ENCODE data around the gene ACSS3.

The ACSS3 gene

GRCh38 chr12:81162391-81163136 lies 84.7 kb downstream of the ACSS3 start:
- no peak overlapping the region for H3K23ac ChIP-seq (ENCODE audit: low read length)
- H2BK120ac ChIP-seq (ENCODE audit: low read depth, low read length), result no peak overlapping the region
- DNase-seq, result no peak
- WGBS (ENCODE audit: extremely low coverage, insufficient coverage, low lambda C conversion rate), result no CpG with 5 or more reads among the region's 4 CpGs
- H3K79me2 ChIP-seq (ENCODE audit: control insufficient read depth, insufficient read depth, low read length), result no peaks in the 10 kb centered on the region
- no peak overlapping the region for H4K5ac ChIP-seq (ENCODE audit: low read length)
- no peak overlapping the region for H2AK5ac ChIP-seq (ENCODE audit: low read length)
- H3K56ac ChIP-seq (ENCODE audit: low read length), result no peak overlapping the region
- H2BK5ac ChIP-seq (ENCODE audit: low read length), result no peak overlapping the region
- no peak overlapping the region for H2BK15ac ChIP-seq (replicated peaks; ENCODE audit: low read depth)
- H3K4me2 ChIP-seq (ENCODE audit: low read length), result no peak overlapping the region
- no peaks in the 10 kb centered on the region for H3K27me3 ChIP-seq (ENCODE audit: insufficient read depth, low read length, poor library complexity)
- no peaks in the 10 kb centered on the region for H3K79me1 ChIP-seq (ENCODE audit: low read length)
- no peak overlapping the region for H3K4me3 ChIP-seq (ENCODE audit: low read length)
- no peak overlapping the region for H3K9ac ChIP-seq (ENCODE audit: low read length)
- no peak overlapping the region for H4K8ac ChIP-seq (ENCODE audit: low read depth, low read length)
- no peak overlapping the region for H3K4ac ChIP-seq (ENCODE audit: low read depth, low read length)
- H3K27ac ChIP-seq (ENCODE audit: low read depth, low read length), result no peak overlapping the region
- H3K4me1 ChIP-seq (ENCODE audit: control insufficient read depth, low read depth, low read length), result peaks cover 6% of the 10 kb centered on the region
- no peaks in the 10 kb centered on the region for H3K36me3 ChIP-seq (ENCODE audit: control insufficient read depth, insufficient read depth, low read length)
- no peak overlapping the region for H3K18ac ChIP-seq (ENCODE audit: low read length)

DNA sequence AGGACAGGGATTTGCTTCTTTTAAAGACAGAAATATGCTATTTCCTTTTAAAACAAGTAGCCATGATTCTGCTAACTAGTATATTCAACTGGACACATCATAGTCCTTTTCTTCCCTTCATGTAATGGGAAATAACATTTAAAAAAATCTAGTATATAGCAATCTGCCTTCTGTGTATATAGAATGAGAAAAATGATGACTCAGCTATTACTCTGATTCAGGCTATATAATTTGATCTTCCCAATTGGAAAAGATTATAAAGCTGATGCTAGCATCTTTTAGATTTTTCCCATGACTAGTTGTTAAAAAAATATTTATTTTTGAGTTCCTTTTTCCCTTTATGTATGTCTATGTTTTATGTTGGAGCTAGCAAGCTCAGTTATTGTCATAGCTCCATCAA lies 86.9 kb downstream of the ACSS3 start:
- H3K27ac ChIP-seq (ENCODE audit: low read depth, low read length), result no peak overlapping the region
- no peaks in the 10 kb centered on the region for H3K79me2 ChIP-seq (ENCODE audit: control insufficient read depth, insufficient read depth, low read length)
- H3K4ac ChIP-seq (ENCODE audit: low read depth, low read length), result no peak overlapping the region

GRCh38 chr12:81166790-81167189 lies 88.9 kb downstream of the ACSS3 start:
- peak overlapping the region; percentile 16 for H3K4ac ChIP-seq (ENCODE audit: low read depth, low read length)
- H3K4me1 ChIP-seq (ENCODE audit: control insufficient read depth, low read depth, low read length), result peaks cover 7% of the 10 kb centered on the region
- H3K56ac ChIP-seq (ENCODE audit: low read length), result no peak overlapping the region
- no peaks in the 10 kb centered on the region for H3K79me1 ChIP-seq (ENCODE audit: low read length)
- no peak overlapping the region for H2AK5ac ChIP-seq (ENCODE audit: low read length)
- H3K4me3 ChIP-seq (ENCODE audit: low read length), result no peak overlapping the region
- H4K8ac ChIP-seq (ENCODE audit: low read depth, low read length), result no peak overlapping the region
- no peak overlapping the region for H3K9ac ChIP-seq (ENCODE audit: low read length)
- H3K27ac ChIP-seq (ENCODE audit: low read depth, low read length), result no peak overlapping the region
- no peak overlapping the region for H2BK120ac ChIP-seq (ENCODE audit: low read depth, low read length)
- no peaks in the 10 kb centered on the region for H3K36me3 ChIP-seq (ENCODE audit: control insufficient read depth, insufficient read depth, low read length)
- H3K27me3 ChIP-seq (ENCODE audit: insufficient read depth, low read length, poor library complexity), result no peaks in the 10 kb centered on the region
- WGBS (ENCODE audit: extremely low coverage, insufficient coverage, low lambda C conversion rate), result no CpG with 5 or more reads among the region's 2 CpGs
- no peak overlapping the region for H2BK15ac ChIP-seq (replicated peaks; ENCODE audit: low read depth)
- H3K18ac ChIP-seq (ENCODE audit: low read length), result no peak overlapping the region
- no peak overlapping the region for H3K4me2 ChIP-seq (ENCODE audit: low read length)
- H3K23ac ChIP-seq (ENCODE audit: low read length), result no peak overlapping the region
- no peak overlapping the region for H2BK5ac ChIP-seq (ENCODE audit: low read length)
- H4K5ac ChIP-seq (ENCODE audit: low read length), result no peak overlapping the region
- DNase-seq, result peak; percentile 19
- no peaks in the 10 kb centered on the region for H3K79me2 ChIP-seq (ENCODE audit: control insufficient read depth, insufficient read depth, low read length)

More for the DNA sequence above, 86.9 kb downstream of the ACSS3 start:
- no peaks in the 10 kb centered on the region for H3K79me1 ChIP-seq (ENCODE audit: low read length)
- H3K4me3 ChIP-seq (ENCODE audit: low read length), result no peak overlapping the region
- no peaks in the 10 kb centered on the region for H3K36me3 ChIP-seq (ENCODE audit: control insufficient read depth, insufficient read depth, low read length)
- H3K18ac ChIP-seq (ENCODE audit: low read length), result no peak overlapping the region
- no peak overlapping the region for H4K5ac ChIP-seq (ENCODE audit: low read length)
- H3K9ac ChIP-seq (ENCODE audit: low read length), result no peak overlapping the region
- no peak overlapping the region for H2BK15ac ChIP-seq (replicated peaks; ENCODE audit: low read depth)
- no peak overlapping the region for H3K23ac ChIP-seq (ENCODE audit: low read length)
- no peak overlapping the region for H2AK5ac ChIP-seq (ENCODE audit: low read length)
- H3K4me1 ChIP-seq (ENCODE audit: control insufficient read depth, low read depth, low read length), result peaks cover 7% of the 10 kb centered on the region
- H4K8ac ChIP-seq (ENCODE audit: low read depth, low read length), result no peak overlapping the region
- no peak overlapping the region for H2BK120ac ChIP-seq (ENCODE audit: low read depth, low read length)
- H2BK5ac ChIP-seq (ENCODE audit: low read length), result no peak overlapping the region
- H3K27me3 ChIP-seq (ENCODE audit: insufficient read depth, low read length, poor library complexity), result no peaks in the 10 kb centered on the region
- H3K4me2 ChIP-seq (ENCODE audit: low read length), result no peak overlapping the region
- no peak for DNase-seq
- no peak overlapping the region for H3K56ac ChIP-seq (ENCODE audit: low read length)

- no peak overlapping the region for H3K4me3 ChIP-seq (ENCODE audit: low read length)
- H3K4me2 ChIP-seq (ENCODE audit: low read length), result no peak overlapping the region
- H4K8ac ChIP-seq (ENCODE audit: low read depth, low read length), result no peak overlapping the region
- H2BK15ac ChIP-seq (replicated peaks; ENCODE audit: low read depth), result no peak overlapping the region
- H3K4ac ChIP-seq (ENCODE audit: low read depth, low read length), result no peak overlapping the region
- no peaks in the 10 kb centered on the region for H3K36me3 ChIP-seq (ENCODE audit: control insufficient read depth, insufficient read depth, low read length)
- H3K56ac ChIP-seq (ENCODE audit: low read length), result no peak overlapping the region
- no peak overlapping the region for H3K23ac ChIP-seq (ENCODE audit: low read length)
- H4K5ac ChIP-seq (ENCODE audit: low read length), result no peak overlapping the region
- peaks cover 7% of the 10 kb centered on the region for H3K4me1 ChIP-seq (ENCODE audit: control insufficient read depth, low read depth, low read length)
- H3K27me3 ChIP-seq (ENCODE audit: insufficient read depth, low read length, poor library complexity), result no peaks in the 10 kb centered on the region
- no CpG with 5 or more reads among the region's 1 CpG for WGBS (ENCODE audit: extremely low coverage, insufficient coverage, low lambda C conversion rate)
- peak overlapping the region; percentile 82 for H2BK5ac ChIP-seq (ENCODE audit: low read length)
- DNase-seq, result peak; percentile 91
- H3K27ac ChIP-seq (ENCODE audit: low read depth, low read length), result no peak overlapping the region
- H3K18ac ChIP-seq (ENCODE audit: low read length), result peak overlapping the region; percentile 71
- no peak overlapping the region for H2BK120ac ChIP-seq (ENCODE audit: low read depth, low read length)
- H3K79me2 ChIP-seq (ENCODE audit: control insufficient read depth, insufficient read depth, low read length), result no peaks in the 10 kb centered on the region
- H3K9ac ChIP-seq (ENCODE audit: low read length), result no peak overlapping the region
- H3K79me1 ChIP-seq (ENCODE audit: low read length), result no peaks in the 10 kb centered on the region
- H2AK5ac ChIP-seq (ENCODE audit: low read length), result no peak overlapping the region
Observed at GRCh38 chr12:81167694-81168093, 89.8 kb downstream of the ACSS3 start.

GRCh38 chr12:81168445-81168844 lies 90.6 kb downstream of the ACSS3 start:
- WGBS (ENCODE audit: extremely low coverage, insufficient coverage, low lambda C conversion rate), result no CpG with 5 or more reads among the region's 3 CpGs

DNA sequence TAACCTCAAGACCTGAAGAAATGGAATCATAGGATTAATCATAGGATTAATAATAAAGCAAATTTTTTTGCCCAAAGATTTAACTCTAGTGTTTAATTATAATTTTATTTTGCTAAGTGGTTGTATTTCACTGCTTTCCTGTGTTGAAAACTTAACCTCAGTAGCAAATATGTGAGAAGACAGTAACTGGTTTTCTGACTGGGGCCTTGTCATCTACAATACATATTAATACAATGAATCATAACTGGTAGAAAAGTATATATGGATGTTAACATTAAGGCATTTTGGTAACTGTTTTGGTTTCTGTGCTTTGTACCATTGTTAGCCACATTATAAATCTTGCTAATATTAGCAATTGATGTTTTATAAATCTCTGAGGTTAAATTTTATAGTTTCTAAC lies 92.2 kb downstream of the ACSS3 start:
- H3K23ac ChIP-seq (ENCODE audit: low read length), result no peak overlapping the region
- no peaks in the 10 kb centered on the region for H3K79me1 ChIP-seq (ENCODE audit: low read length)
- H2AK5ac ChIP-seq (ENCODE audit: low read length), result no peak overlapping the region
- no peak overlapping the region for H3K4ac ChIP-seq (ENCODE audit: low read depth, low read length)
- H3K9ac ChIP-seq (ENCODE audit: low read length), result no peak overlapping the region
- no peak overlapping the region for H3K4me2 ChIP-seq (ENCODE audit: low read length)
- no peak overlapping the region for H2BK5ac ChIP-seq (ENCODE audit: low read length)
- no peak for DNase-seq
- no peak overlapping the region for H4K8ac ChIP-seq (ENCODE audit: low read depth, low read length)
- H4K5ac ChIP-seq (ENCODE audit: low read length), result no peak overlapping the region
- no peak overlapping the region for H3K56ac ChIP-seq (ENCODE audit: low read length)
- H3K79me2 ChIP-seq (ENCODE audit: control insufficient read depth, insufficient read depth, low read length), result no peaks in the 10 kb centered on the region
- H2BK15ac ChIP-seq (replicated peaks; ENCODE audit: low read depth), result no peak overlapping the region
- H3K27me3 ChIP-seq (ENCODE audit: insufficient read depth, low read length, poor library complexity), result no peaks in the 10 kb centered on the region
- no peak overlapping the region for H3K4me3 ChIP-seq (ENCODE audit: low read length)
- H3K27ac ChIP-seq (ENCODE audit: low read depth, low read length), result no peak overlapping the region
- H2BK120ac ChIP-seq (ENCODE audit: low read depth, low read length), result no peak overlapping the region
- H3K18ac ChIP-seq (ENCODE audit: low read length), result no peak overlapping the region
- H3K4me1 ChIP-seq (ENCODE audit: control insufficient read depth, low read depth, low read length), result peaks cover 7% of the 10 kb centered on the region
- H3K36me3 ChIP-seq (ENCODE audit: control insufficient read depth, insufficient read depth, low read length), result no peaks in the 10 kb centered on the region

More at GRCh38 chr12:81168445-81168844, 90.6 kb downstream of the ACSS3 start:
- no peak overlapping the region for H3K23ac ChIP-seq (ENCODE audit: low read length)
- H2BK5ac ChIP-seq (ENCODE audit: low read length), result no peak overlapping the region
- no peak overlapping the region for H3K4me3 ChIP-seq (ENCODE audit: low read length)
- no peak overlapping the region for H2BK120ac ChIP-seq (ENCODE audit: low read depth, low read length)
- H3K56ac ChIP-seq (ENCODE audit: low read length), result no peak overlapping the region
- no peak overlapping the region for H4K8ac ChIP-seq (ENCODE audit: low read depth, low read length)
- H2BK15ac ChIP-seq (replicated peaks; ENCODE audit: low read depth), result peak overlapping the region; percentile 57
- peaks cover 7% of the 10 kb centered on the region for H3K4me1 ChIP-seq (ENCODE audit: control insufficient read depth, low read depth, low read length)
- no peak overlapping the region for H3K4me2 ChIP-seq (ENCODE audit: low read length)
- no peaks in the 10 kb centered on the region for H3K36me3 ChIP-seq (ENCODE audit: control insufficient read depth, insufficient read depth, low read length)
- H2AK5ac ChIP-seq (ENCODE audit: low read length), result no peak overlapping the region
- no peak overlapping the region for H4K5ac ChIP-seq (ENCODE audit: low read length)
- no peaks in the 10 kb centered on the region for H3K27me3 ChIP-seq (ENCODE audit: insufficient read depth, low read length, poor library complexity)
- no peaks in the 10 kb centered on the region for H3K79me1 ChIP-seq (ENCODE audit: low read length)
- no peak overlapping the region for H3K9ac ChIP-seq (ENCODE audit: low read length)
- no peak overlapping the region for H3K27ac ChIP-seq (ENCODE audit: low read depth, low read length)
- H3K79me2 ChIP-seq (ENCODE audit: control insufficient read depth, insufficient read depth, low read length), result no peaks in the 10 kb centered on the region
- H3K18ac ChIP-seq (ENCODE audit: low read length), result no peak overlapping the region
- no peak overlapping the region for H3K4ac ChIP-seq (ENCODE audit: low read depth, low read length)
- DNase-seq, result no peak

Data from mesendoderm (in vitro differentiated cells).